Right forelimb (tissue), 1 donor: ENCODE data around the gene ANXA2.
"Not testable (repeated sequence)": the region's sequence is repeated elsewhere in the genome, so short reads cannot be mapped to it uniquely, and the experiment has no call there.

Source experiments
- DNase-seq: peaks from one replicate; pipeline ENCODE4 v3.0.0-alpha.2; 2018

The ANXA2 gene

GRCh38 chr15:60408463-60408981 is 10.7 kb upstream of the ANXA2 start:
- no peak for DNase-seq

DNA sequence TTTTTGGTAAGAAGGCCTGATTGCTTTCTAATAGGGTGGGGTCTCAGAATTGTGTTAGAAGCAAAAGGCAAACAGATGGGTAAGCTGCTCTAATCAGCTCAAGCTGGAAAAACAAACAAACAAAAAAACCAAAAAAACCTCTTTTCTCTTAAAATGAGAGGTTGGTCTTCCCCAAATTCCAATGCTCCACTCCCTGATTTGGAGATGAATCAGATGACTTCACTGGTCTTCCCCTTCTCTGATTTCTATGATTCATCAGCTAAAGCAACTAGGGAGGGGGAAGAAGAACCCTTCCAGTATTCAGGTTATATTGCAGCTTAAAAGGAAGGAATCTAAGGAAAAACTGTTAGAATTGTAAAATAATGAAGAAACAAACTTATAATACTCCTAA is 9.6 kb upstream of the ANXA2 start:
- DNase-seq, result no peak

GRCh38 chr15:60406513-60407414 is 9.0 kb upstream of the ANXA2 start:
- DNase-seq, result no peak

DNA sequence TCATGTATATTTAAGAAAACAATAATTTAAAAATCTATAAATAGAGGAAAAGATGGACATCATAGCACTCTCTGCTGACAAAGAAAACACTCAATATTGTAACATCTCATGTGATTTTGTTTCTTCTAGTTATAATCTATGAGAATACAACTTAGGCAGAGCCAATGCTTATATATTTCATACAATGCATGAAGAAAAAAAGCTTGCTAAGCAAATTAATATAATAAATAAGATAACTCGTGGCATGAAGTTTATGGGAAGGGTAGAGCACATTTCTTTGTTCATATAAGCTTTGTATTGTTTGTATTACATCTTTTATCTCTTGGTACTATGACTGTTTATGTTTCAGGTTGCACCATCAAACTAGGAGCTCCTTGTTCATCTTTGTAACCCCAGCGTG is 7.6 kb upstream of the ANXA2 start:
- no peak for DNase-seq

GRCh38 chr15:60404351-60404750 is 6.6 kb upstream of the ANXA2 start:
- DNase-seq, result not testable (repeated sequence)

GRCh38 chr15:60400944-60401343 is 3.2 kb upstream of the ANXA2 start:
- no peak for DNase-seq

- no peak for DNase-seq
These were observed 2.1 kb upstream of the ANXA2 start for GRCh38 chr15:60399931-60400330.

- no peak for DNase-seq
These were observed 1.6 kb upstream of the ANXA2 start for GRCh38 chr15:60399246-60399915.

DNA sequence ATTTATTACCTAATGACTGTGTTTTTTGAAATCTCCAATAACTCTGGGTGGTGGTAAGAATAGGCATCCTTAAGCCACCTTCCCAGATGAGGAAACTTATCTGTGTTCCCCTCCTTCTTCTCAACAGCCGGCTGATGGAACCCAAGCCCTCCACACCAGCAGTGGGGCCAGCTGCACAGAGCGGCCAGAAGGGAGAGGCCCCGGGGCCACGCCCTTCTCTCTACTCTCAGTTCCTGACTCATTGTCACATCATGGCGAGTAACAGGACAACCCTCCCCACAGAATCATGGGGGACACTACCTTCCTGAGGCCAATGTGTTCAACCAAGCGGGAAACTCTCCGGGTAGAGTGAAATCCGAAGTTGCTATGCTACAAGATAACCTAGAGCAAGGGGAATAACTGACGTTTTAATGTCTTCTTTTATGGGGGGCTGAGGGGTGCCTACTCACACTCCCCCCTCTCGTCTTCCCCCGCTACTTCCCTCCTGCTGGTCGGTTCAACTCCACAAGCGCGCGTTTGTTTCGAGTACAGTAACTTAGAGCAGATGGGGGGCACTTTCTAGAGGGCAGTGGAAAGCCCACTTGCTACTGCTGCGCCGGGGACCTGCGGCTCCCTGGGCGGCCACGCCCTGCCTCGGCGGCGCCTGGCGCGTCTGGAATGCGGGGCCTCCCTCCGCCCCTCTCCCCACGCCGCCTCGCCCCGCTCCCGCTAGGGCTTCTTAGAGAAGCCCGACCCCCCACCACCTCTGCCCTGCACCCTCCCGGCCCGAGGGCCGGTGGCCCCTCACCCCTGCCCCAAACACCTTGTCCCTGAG is 621 bp downstream of the ANXA2 start:
- DNase-seq, result peak; percentile 81

- no peak for DNase-seq
These were observed 1.2 kb downstream of the ANXA2 start for GRCh38 chr15:60396560-60396957.

GRCh38 chr15:60396100-60396499 is 1.7 kb downstream of the ANXA2 start:
- DNase-seq, result no peak

GRCh38 chr15:60395276-60396011 is 2.3 kb downstream of the ANXA2 start:
- DNase-seq, result no peak

- no peak for DNase-seq
These were observed 3.1 kb downstream of the ANXA2 start for GRCh38 chr15:60394689-60395097.

DNA sequence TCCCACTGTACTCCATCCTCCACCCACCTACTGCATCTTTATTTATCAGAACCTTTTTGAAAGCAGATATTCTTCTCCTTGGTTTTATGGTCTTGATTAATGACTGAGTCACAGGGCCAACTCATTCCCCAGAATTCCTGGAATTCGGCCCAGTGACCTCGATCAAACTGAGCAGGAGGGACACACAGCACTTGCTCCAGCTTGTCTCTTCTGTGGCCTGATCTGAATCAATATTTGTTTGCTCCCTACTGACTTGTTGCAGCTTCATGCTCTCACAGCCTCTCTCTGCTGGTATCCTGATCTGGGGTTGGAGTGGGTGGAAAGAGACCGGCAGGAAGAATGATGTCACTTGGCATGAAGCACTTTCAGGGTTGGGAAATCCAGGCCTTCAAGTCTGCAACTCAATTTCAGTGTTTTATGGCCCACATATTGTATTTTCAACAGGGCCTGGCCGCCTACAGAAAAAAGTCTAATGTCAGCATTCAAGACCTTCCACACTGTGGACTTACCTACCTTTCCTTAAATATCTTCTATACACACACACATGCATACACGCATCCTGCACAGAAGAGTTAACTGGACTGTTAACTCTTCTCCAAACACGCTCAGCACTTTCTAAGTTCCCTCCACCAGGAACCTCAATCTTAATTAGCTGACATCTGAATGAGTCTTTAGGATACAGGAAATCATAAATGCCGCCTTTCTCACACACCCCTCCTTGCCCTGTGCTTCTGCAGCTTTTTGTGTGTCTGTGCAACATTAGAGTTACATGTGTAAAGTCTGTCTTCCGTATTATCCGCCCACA is 4.6 kb downstream of the ANXA2 start:
- peak; percentile 80 for DNase-seq

DNA sequence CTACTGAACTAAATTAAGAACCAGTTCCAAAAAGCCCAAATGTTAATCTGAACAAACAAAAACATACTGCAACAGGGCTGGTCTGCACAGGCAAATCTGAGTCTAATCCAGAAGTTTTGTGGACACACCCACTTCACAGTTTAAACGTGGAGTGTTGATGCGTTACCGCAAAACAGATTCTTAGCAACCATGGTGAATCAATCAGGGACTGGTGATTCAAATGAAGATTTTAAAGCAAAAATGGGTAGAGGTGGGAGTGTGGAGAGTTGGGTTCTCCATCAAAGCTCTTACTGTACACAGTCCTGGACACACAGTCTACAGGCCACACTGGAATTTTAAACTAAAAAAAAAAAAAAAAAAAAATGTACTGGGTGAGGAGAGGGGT is 5.2 kb downstream of the ANXA2 start:
- no peak for DNase-seq

DNA sequence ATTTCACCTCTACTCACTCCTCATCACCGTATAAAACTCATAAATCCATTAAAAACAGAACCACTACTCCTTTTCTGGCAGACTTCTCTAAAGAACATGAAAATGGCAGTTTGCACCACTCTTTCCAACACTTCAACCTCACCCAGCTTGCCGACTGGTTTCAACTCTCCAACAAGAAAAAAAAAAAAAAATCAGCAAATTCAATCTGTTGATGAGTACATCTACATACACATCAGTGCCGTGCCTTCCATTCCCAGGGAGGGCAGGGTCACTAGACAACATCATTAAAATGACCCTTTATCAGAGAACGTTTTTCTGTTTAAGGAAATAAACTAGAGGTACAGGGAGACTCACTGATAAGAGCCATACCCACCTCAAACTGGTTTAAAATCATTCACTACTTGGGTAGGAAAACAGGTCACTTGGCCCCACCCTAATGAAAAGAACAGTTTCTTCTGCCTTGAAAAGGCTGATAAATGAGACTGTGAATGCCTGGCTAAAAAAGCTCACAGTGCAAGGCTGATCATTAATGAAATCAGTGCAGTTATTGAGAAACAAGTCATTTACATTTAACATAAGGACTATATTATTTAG is 6.0 kb downstream of the ANXA2 start:
- no peak for DNase-seq

DNA sequence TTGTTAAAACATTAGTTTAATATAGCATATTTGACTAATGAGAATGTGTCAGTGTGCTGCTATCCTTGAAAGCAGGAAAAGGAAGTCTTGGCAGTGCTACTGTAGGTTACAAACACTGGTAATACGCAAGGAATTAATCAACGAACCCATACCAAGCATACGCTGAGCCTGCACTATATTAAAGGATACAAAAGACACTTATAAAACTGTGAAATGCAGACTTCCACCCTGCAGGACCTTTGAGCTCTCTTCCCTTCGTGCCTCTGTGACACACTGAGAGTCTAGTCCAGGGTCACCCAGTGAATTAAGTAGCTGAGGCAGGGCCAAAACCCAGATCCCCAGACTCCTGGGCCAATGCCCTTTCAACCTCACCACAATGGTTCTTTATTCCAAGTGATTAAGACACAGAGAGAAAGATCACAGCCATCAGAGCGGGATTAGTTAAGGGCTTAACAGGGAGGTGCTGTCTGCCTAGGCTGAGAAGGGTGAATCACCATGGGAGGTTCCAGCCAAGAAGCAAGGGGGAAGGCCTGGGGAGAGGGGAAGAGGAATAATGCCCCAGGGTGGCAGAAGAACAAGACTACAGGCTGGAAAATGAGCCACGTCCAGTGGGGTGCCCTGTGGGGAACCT is 6.8 kb downstream of the ANXA2 start:
- no peak for DNase-seq

- DNase-seq, result no peak
These were observed 7.6 kb downstream of the ANXA2 start for GRCh38 chr15:60390231-60390630.

DNA sequence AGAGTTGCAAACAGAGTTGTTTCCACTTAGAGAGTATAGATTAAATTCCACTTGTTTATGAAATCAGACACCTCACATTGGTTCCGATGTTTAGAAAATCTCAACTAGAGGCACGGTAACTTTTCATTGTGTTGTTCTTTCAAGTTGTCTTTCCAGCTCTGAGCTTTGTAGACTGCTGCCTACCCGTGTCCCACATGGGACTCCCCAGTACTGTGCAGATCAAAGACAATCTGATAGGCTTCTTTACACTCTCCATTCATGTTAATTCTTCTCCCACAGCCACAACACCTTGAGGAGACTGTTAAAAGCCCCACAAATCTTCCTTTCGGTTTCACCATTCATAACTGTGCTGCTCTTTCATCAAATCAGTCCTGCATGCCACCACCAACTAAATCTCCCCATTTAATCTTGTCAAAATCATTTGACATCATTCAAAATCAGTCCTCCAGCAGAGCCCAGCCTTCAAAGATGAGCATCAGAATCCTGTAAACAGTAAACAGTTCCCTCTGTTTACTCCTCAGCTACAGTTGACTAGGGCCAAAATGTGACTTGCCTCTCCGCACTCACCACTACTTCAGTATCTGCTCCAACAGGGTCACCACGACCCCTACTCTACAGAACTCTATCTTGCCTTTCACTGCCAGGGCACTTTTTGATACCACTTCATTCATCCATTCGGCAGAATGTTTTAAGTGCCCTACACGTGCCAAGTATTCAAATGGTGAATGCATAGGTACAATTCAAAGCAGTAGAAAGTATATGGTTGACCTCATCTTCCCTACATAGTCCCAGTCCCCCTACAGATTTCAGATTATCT is 8.3 kb downstream of the ANXA2 start:
- DNase-seq, result no peak

DNA sequence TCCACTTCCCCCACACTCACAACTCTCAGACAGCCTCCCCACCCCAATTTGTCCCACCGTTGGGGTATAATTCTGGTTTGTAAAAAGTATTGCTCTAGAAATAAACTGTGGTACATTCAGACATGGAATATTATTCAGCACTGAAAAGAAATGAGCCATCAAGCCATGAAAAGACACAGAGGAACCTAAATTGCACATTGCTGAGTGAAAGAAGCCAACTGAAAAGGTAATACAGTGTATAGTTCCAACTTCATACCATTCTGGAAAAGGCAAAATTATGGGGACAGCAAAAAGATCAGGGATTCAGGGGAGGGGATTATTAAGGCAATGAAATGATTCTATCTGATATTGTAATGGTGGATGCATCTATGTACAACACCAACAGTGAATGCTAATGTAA is 10.5 kb downstream of the ANXA2 start:
- no peak for DNase-seq
